ENCODE measurements around the gene RAB22A. TPM values are rescaled to one million over a fixed set of nuclear protein-coding genes. Genes with fewer than 3 reads are reported as not detected.

RAB22A gene, protein sequence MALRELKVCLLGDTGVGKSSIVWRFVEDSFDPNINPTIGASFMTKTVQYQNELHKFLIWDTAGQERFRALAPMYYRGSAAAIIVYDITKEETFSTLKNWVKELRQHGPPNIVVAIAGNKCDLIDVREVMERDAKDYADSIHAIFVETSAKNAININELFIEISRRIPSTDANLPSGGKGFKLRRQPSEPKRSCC
- total RNA-seq (10 to 100 TPM in 1 of 6 donors, 1 to 10 TPM in 5; 5.7 to 10.1 (median 7.9) TPM), polyA plus RNA-seq (1 to 10 TPM; 3.1 to 4.8 TPM)

DNA sequence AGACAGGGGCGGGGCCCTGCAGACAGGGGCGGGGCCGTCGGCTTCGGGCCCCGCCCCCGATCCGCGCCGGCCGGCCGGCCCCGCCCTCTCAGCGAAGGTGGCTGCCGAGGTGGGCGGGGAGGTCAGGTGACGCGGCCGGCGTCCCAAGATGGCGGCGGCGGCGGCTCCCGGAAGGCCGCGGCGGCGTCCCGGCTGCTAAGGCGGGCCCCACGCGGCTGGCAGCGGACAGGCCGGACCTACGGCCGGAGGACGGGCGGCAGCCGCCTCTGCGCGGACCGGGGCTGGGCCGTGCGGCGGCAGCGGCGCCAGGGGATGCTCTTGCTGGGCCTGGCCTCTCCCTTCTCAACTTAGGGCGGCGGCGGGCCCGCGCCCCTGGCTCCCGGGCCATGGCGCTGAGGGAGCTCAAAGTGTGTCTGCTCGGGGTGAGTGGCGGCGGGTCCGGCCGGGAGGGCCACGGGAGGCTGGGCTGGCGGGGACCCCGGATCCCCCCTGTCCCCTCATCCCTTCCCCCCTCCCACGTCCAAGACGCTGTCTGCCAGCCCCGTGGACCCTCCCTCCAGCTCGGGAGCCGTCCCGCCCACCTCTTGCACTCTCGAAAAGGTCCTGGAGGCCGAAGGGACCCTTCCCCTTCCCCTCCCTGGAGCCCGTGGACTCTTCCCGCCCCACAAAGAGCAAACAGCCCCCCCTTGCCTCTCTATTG lies at the start of gene RAB22A:
TSS of gene RAB22A (plus strand) at position 125 of the 700 bp plus-strand sequence. CDS start at position 387, 262 bp downstream.
- Histone ChIP-seq H3K27me3 (no peaks in the 10 kb centered on the region), H3K36me3 (peaks cover 0 to 6% (median 0%) of the 10 kb centered on the region in 3 donors), H3K4me1 (peaks cover 0 to 3% (median 0%) of the 10 kb centered on the region in 3 donors), H3K9me3 (no peaks in the 10 kb centered on the region), H3K27ac (peak within 1 kb of the TSS; percentile 62 to 78 (median 70)), H3K4me3 (peak within 1 kb of the TSS; percentile 99 to 100 (median 100))
- FAIRE-seq (no peak), DNase-seq (peak; percentile 71 to 94 (median 84)), ATAC-seq (peak; percentile 92 to 96 (median 94))
- WGBS, 2 donors = 0% methylated on average over 41 to 73 of the region's 73 CpGs
- TF ChIP-seq, protein P1, sequence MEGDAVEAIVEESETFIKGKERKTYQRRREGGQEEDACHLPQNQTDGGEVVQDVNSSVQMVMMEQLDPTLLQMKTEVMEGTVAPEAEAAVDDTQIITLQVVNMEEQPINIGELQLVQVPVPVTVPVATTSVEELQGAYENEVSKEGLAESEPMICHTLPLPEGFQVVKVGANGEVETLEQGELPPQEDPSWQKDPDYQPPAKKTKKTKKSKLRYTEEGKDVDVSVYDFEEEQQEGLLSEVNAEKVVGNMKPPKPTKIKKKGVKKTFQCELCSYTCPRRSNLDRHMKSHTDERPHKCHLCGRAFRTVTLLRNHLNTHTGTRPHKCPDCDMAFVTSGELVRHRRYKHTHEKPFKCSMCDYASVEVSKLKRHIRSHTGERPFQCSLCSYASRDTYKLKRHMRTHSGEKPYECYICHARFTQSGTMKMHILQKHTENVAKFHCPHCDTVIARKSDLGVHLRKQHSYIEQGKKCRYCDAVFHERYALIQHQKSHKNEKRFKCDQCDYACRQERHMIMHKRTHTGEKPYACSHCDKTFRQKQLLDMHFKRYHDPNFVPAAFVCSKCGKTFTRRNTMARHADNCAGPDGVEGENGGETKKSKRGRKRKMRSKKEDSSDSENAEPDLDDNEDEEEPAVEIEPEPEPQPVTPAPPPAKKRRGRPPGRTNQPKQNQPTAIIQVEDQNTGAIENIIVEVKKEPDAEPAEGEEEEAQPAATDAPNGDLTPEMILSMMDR (IDR thresholded peaks at IDR 0.05) = no peak
- intact Hi-C loops (cut with DNase I) = no loop called here

DNA sequence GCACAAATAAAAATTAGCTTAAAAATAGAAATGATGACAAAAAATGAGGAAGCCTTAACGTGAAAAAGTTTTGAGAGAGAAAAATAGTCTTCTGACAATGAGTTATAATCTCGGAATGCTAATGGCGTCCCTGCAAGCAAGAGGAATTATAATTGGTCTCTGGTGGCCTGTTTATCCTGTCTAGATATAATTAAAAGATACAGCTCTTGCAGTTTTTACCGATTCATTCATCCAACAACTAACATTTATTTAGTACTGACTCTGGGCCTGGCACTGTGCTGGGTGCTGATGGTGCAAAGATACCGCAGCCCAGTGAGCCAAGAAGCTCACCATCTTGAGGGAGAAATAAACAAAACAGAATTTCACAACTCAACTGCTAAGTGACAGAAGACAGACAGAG lies 49.5 kb upstream of the RAB22A start:
- Histone ChIP-seq H3K4me1 (no peaks in the 10 kb centered on the region), H3K36me3 (peaks cover 0 to 9% (median 0%) of the 10 kb centered on the region in 3 donors), H3K27me3 (no peaks in the 10 kb centered on the region), H3K27ac (no peak overlapping the region), H3K9me3 (no peaks in the 10 kb centered on the region), H3K4me3 (no peak overlapping the region)
- ATAC-seq (no peak), FAIRE-seq (no peak), DNase-seq (no peak)
- WGBS, 2 donors = 81 to 86% methylated on average over 5 of the region's 5 CpGs
- TF ChIP-seq, protein P1 (IDR thresholded peaks at IDR 0.05) = no peak
- intact Hi-C loops (cut with DNase I) = no loop called here

DNA sequence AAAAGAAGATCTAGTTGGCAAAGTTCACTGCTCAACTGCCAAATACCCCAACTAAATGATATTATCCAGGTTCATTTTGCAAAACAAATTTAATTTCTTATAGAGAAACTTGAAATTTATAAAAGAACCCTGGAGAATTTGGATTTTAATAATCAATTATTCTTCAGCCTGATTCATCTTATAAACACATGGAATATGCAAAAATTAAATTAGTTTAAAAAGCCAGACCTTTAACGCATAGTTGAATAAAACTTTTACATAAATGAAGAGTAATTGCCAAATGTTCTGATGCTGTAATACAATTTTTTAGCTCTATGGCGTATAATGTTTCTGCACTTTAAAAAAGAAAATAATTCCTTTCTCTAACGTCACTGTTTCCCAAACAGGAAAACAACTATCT lies 47.9 kb upstream of the RAB22A start:
- no peak for DNase-seq
- WGBS, 2 donors = 82 to 87% methylated on average over 3 of the region's 3 CpGs
- Histone ChIP-seq H3K36me3 (peaks cover 0 to 9% (median 0%) of the 10 kb centered on the region in 3 donors), H3K4me1 (no peaks in the 10 kb centered on the region), H3K27ac (no peak overlapping the region), H3K27me3 (no peaks in the 10 kb centered on the region), H3K4me3 (no peak overlapping the region), H3K9me3 (no peaks in the 10 kb centered on the region)
- TF ChIP-seq, protein P1 (IDR thresholded peaks at IDR 0.05) = no peak
- no peak for FAIRE-seq
- intact Hi-C loops (cut with DNase I) = no loop called here
- no peak for ATAC-seq

DNA sequence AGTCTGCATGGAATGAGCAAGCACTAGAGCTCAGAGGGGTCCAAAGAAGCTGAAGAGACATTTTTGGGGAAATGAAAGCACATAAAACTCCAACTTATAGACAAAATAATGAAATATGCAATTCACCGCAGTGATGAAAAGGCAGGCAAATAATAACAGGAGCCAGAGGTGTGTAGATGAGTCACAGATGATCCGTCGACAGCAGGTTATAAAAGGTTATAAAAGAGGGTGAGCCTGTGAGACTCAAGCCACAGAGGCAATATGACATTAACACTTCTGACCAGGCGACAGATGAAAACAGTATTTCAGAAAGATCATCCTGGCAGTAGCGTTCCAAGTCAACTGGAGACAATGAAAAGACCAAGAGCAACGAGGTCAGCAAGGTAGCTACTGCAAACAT lies 45.2 kb upstream of the RAB22A start:
- no peaks in the 10 kb centered on the region for H3K4me1 ChIP-seq
- no peak overlapping the region for H3K4me3 ChIP-seq
- FAIRE-seq (no peak), ATAC-seq (no peak), DNase-seq (no peak)
- no peaks in the 10 kb centered on the region for H3K27me3 ChIP-seq
- H3K27ac ChIP-seq = no peak overlapping the region
- TF ChIP-seq, protein P1 (IDR thresholded peaks at IDR 0.05) = no peak
- intact Hi-C loops (cut with DNase I) = no loop called here
- H3K9me3 ChIP-seq = no peaks in the 10 kb centered on the region
- peaks cover 0 to 9% (median 0%) of the 10 kb centered on the region in 3 donors for H3K36me3 ChIP-seq
- WGBS, 2 donors = 90 to 91% methylated on average over 6 of the region's 6 CpGs

All from pancreas (tissue), 10 donors.